Adipose tissue (tissue), 3 donors: ENCODE results near the gene TMEM259. TPM values are rescaled to one million over a fixed set of nuclear protein-coding genes. Genes with fewer than 3 reads are reported as not detected.

ENCODE experiments used
- H3K27ac ChIP-seq: one replicate; pipeline ENCODE4 v1.5.1; 2013; ENCODE audit warnings: low read depth, low read length
- WGBS, 3 donors: extraction: QIAGEN DNeasy Blood & Tissue Kit; methylation state at CpG; one replicate each; pipeline ENCODE4 v1.1.7; 2013; 5-methylcytosine and 5-hydroxymethylcytosine counted together
- polyA plus RNA-seq, 3 donors: library from polyadenylated mRNA; stranded (reverse); fragments of 200-250 nt; gene quantifications; one replicate each; pipeline ENCODE4 v1.2.3, GENCODE V29; 2013
- donor health status: healthy with polysubstance abuse.
- donor health status: Bipolar disorder and iron deficiency.
- donor health status: healthy.

TMEM259 gene
- polyA plus RNA-seq, 3 donors: 107 to 198 (median 126) TPM

DNA sequence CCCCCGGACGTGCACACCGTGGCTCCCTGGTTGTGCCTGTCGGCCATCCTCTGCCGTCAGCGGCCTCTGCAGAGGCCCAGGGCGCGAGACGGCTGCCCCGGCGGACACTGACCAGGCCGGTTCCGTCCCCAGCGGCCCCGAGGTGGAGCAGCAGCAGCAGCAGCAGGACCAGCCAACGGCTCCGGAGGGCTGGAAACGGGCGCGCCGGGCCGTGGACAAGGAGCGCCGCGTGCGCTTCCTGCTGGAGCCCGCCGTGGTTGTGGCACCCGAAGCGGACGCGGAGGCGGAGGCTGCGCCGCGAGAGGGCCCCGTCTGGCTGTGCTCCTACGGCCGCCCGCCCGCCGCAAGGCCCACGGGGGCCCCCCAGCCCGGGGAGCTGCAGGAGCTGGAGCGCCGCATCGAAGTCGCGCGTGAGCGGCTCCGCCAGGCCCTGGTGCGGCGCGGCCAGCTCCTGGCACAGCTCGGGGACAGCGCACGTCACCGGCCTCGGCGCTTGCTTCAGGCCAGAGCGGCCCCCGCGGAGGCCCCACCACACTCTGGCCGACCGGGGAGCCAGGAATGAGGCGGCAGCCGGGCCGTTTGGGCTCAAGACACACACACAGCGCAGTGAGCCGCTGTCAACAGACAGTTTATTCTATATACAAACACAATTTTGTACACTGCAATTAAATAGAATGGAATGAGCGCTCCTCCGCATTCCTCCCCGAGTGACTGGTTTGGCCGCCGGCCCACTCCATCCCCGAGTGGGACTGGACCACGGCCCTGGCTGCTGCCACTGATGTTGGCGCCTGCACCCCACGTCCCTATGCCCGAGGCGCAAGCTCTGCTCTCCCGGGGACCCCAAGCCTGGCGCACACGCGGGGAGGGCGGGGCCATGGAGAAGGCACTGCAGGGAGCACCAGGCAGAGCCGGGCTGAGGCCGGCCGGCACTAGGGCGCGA lies 11.6 kb downstream of the TMEM259 start:
- no peak overlapping the region for H3K27ac ChIP-seq
- 62 to 86% (median 69%) methylated on average over 78 to 92 of the region's 92 CpGs for WGBS, 3 donors

DNA sequence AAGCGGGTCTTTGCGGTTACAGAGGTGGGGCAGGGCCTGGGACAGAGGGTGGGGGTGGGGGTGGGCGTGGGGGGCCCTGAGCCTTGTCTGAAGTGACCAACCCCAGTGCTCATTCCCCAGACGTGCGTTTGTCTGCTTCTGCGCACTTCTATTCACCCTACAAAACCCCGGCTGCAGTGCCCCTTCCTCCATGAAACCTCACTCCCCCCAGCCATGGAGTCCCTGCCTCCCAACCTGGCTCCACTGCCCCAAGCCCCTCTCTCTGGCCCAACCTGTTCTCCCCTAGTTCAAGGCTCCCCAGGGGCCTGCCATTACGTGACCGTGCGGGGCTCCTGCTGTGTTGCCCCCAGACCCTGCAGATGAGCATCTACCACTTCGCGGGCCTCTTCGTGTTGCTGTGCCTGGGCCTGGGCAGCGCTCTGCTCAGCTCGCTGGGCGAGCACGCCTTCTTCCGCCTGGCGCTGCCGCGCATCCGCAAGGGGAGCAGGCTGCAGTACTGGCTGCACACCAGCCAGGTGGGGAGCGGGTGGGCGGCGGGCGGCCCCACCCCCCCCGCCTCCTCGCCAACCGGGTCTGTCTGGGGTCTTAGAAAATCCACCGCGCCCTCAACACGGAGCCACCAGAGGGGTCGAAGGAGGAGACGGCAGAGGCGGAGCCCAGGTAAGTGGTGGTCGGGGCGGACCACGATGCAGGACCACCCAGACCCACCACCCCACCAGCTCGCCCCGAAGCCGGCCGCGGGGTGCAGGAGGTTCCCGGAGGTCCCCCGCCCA lies 12.5 kb downstream of the TMEM259 start:
- 90 to 95% (median 91%) methylated on average over 38 to 45 of the region's 45 CpGs for WGBS, 3 donors
- no peak overlapping the region for H3K27ac ChIP-seq

DNA sequence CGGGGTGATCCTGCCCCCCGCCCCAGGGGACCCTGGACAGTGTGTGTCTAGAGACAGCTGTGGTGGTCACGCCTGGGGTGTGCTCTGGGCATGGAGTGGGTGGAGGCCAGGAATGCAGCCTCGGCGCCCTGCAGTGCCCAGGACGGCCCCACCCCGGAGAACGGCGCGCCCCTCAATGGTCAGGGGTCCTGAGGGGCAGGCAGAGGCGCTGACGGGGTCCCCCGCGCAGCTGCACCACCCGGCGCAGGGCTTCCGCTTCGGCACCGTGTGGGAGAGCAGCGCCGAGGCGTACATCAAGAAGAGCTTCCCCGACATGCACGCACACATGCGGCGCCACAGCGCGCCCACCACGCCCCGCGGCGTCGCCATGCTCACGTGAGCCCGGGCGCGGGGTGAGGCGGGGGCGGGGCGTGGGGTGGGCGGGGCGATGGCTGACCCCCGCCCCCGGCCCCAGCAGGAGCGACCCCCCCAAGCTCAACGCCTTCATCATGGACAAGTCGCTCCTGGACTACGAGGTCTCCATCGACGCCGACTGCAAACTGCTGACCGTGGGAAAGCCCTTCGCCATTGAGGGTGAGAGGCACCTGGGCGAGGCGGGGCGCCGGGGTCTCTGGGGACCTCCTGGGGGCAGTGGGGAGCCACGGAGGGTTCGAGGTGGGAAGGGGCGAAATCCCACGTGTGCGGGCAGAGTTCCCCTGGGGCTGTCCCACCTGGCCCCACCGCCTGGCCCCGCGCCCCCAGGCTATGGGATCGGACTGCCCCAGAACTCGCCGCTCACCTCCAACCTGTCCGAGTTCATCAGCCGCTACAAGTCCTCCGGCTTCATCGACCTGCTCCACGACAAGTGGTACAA lies 13.3 kb downstream of the TMEM259 start:
- WGBS, 3 donors: 92 to 94% (median 93%) methylated on average over 56 to 73 of the region's 73 CpGs

DNA sequence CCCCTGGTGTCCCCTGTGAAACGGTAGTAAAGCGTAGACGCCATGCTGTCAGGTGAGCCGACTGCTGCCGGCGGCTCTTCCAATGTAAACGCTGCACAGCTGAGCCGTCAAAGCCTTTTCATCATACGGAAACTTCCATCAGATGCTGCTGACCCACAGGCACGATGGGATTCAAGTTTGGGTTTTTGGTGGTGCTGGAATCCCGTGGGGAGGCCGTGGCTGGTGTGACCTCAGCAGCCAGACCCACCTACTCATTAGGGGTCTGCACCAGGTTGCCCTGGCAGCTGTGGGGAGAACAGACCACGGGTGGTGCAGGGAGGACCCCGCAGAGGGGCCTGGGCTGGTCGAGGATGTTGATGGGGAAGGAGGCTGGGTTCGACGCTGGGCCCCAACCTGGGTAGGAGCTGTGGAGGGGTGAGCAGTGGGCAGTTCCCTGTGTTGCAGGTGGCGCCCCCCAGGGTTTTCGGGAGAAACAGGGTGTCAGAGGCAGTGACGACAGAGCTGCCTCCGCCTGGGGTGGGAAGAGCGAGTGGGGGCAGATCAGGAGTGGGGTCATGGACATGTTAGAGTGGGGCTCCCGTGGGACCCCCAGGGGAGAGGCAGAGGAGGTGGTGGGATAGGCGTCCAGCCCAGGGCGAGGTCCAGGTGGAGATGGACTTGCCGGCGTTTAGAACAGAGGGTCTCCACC lies 14.1 kb downstream of the TMEM259 start:
- 66 to 84% (median 79%) methylated on average over 26 to 27 of the region's 27 CpGs for WGBS, 3 donors
- no peak overlapping the region for H3K27ac ChIP-seq

More for the DNA sequence above, 13.3 kb downstream of the TMEM259 start:
- H3K27ac ChIP-seq: no peak overlapping the region

DNA sequence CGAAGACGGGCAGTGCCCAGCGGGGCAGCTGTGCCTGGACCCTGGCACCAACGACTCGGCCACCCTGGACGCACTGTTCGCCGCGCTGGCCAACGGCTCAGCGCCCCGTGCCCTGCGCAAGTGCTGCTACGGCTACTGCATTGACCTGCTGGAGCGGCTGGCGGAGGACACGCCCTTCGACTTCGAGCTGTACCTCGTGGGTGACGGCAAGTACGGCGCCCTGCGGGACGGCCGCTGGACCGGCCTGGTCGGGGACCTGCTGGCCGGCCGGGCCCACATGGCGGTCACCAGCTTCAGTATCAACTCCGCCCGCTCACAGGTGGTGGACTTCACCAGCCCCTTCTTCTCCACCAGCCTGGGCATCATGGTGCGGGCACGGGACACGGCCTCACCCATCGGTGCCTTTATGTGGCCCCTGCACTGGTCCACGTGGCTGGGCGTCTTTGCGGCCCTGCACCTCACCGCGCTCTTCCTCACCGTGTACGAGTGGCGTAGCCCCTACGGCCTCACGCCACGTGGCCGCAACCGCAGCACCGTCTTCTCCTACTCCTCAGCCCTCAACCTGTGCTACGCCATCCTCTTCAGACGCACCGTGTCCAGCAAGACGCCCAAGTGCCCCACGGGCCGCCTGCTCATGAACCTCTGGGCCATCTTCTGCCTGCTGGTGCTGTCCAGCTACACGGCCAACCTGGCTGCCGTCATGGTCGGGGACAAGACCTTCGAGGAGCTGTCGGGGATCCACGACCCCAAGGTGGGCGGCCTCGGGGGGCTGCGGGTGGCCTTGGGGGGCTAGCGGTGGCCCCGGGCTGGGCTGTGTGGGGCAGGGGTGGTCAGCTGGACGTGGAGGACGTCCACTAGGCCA lies 15.9 kb downstream of the TMEM259 start:
- 87 to 89% (median 89%) methylated on average over 69 to 70 of the region's 70 CpGs for WGBS, 3 donors
- H3K27ac ChIP-seq: no peak overlapping the region

DNA sequence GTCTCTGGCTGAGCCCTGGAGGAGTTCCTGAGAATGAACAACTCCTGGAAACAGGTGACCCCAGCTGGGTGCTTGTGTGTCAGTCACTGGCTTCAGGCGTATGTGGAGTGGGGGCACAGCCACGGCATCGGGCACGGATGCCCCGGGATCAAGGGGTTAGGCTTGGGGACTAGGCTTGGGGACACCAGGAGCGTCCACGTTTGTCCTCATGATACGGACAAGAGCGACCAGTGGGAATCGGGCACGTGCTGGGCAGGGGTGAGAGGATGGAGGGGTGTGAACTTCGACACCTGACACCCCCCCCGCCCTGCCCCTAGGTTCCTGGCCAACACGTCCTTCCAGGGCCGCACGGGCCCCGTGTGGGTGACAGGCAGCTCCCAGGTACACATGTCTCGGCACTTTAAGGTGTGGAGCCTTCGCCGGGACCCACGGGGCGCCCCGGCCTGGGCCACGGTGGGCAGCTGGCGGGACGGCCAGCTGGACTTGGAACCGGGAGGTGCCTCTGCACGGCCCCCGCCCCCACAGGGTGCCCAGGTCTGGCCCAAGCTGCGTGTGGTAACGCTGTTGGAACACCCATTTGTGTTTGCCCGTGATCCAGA lies 16.6 kb downstream of the TMEM259 start:
- WGBS, 3 donors: 59 to 76% (median 74%) methylated on average over 22 to 32 of the region's 32 CpGs
- no peak overlapping the region for H3K27ac ChIP-seq

DNA sequence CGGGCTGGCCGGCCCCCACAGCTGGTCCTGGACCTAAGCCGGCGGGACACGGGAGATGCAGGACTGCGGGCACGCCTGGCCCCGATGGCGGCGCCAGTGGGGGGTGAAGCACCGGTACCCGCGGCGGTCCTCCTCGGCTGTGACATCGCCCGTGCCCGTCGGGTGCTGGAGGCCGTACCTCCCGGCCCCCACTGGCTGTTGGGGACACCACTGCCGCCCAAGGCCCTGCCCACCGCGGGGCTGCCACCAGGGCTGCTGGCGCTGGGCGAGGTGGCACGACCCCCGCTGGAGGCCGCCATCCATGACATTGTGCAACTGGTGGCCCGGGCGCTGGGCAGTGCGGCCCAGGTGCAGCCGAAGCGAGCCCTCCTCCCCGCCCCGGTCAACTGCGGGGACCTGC lies 17.6 kb downstream of the TMEM259 start:
- no peak overlapping the region for H3K27ac ChIP-seq
- WGBS, 3 donors: 84 to 87% (median 86%) methylated on average over 35 to 37 of the region's 37 CpGs

DNA sequence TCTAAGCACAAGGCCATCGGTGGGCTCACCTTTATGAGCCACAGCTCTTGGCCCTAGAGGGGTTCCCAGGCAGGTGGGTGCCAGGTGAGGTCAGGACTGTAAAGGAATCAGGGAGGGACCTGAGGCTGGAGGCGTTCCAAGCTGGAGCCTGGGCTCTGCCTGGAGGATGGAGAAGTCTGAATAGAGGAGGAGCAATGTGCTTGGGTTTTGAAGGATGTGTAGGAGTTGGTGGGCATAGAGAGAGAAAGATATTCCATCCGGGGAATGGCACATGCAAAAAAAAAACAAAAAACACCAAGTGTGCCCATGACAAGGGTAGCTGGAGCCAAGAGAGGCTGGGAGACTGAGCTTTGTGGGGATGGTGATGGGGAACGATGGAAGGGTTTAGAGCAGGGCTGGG lies 18.3 kb downstream of the TMEM259 start:
- WGBS, 3 donors: 75 to 82% (median 81%) methylated on average over 4 of the region's 4 CpGs
- no peak overlapping the region for H3K27ac ChIP-seq

DNA sequence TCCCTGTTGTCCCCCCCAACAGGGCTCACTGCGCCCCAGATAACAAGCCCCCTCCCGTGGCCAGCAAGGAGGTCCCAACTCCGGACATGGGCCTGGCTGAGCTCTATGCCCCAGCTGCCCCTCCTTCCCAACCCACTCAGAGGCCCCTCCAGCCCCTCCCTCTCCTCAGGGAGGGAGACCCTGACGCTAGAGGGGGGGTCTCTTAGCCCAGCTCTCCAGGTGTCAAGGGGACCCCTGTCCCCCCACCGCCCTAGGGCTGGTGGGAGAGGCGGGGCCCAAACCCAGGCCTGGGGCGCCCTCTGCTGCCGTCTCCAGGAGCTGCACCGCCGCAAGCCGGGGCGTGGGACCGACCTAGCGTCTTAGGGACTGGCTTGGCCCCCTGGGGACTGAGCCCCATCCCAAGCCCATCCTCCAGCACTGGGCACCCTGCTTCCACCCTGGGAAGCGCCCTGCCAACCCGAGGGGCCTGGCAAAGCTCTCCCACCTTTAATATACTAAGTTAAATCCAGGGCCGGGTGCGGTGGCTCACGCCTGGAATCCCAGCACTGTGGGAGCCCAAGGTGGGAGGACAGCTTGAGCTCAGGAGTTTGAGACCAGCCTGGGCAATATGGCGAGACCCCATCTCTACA lies 19.3 kb downstream of the TMEM259 start:
- 8 to 12% (median 10%) methylated on average over 17 to 20 of the region's 20 CpGs for WGBS, 3 donors
- H3K27ac ChIP-seq: no peak overlapping the region

DNA sequence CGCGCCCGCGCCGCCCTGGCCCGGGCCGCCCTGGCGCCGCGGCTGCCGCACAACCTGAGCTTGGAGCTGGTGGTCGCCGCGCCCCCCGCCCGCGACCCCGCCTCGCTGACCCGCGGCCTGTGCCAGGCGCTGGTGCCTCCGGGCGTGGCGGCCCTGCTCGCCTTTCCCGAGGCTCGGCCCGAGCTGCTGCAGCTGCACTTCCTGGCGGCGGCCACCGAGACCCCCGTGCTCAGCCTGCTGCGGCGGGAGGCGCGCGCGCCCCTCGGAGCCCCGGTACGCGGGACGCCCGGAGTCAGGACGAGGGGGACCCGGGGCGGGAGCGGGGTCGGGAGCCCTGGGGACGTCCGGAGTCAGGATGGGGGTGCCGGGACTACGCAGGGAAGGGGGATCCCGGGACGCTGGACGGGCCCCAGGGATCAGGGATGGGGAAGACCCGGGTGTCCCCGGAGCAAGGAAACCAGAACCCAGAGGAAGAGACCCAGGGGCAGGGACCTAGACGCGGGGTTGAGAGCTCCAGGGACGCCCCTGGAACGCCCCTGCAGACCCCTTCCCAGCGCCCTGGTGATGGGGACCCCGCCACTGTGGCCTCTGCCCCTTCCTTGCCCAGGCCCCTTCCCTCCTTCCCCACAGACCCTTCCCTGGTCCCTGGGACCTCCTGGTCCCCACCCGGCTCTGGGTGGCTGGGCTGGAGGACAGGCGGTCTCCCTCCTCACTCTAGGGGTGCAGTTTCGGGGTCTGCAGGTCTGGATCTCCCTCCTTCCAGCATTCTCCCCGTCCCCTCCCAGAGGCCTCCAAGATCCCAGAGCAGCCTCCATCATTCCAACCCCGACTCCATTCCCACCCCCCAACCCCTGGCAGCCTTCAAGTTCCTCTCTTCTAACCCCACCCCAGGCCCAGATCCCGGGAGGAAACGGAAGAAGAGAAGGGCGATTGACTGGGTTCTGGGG lies 20.1 kb downstream of the TMEM259 start:
- 3 to 5% (median 4%) methylated on average over 38 to 72 of the region's 73 CpGs for WGBS, 3 donors
- no peak overlapping the region for H3K27ac ChIP-seq

DNA sequence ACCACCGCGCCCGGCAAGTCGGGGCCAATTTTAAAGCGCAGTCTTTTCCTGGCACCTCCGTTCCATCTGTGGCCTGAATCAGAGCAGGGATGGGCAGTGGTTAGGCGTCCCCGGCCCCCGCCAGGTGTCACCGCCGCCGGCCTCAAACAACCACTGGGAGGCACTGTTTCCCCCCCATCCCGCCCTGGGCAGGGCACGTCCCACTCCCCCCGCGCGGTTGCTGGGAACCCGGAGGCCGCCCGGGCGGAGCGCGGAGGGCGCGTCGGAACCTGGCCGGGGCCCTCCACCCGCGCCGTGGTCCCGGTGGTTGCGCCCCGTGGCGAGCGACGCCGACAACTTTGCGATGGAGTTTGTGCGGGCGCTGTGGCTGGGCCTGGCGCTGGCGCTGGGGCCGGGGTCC lies 20.8 kb downstream of the TMEM259 start, which contains the start of gene GRIN3B:
Gene GRIN3B, plus strand, starts transcription at position 325 of the 400 bp plus-strand sequence. Its CDS starts 19 bp downstream, at position 344.
- no peak within 1 kb of the TSS for H3K27ac ChIP-seq
- WGBS, 3 donors: 2% methylated on average over 42 to 43 of the region's 43 CpGs

DNA sequence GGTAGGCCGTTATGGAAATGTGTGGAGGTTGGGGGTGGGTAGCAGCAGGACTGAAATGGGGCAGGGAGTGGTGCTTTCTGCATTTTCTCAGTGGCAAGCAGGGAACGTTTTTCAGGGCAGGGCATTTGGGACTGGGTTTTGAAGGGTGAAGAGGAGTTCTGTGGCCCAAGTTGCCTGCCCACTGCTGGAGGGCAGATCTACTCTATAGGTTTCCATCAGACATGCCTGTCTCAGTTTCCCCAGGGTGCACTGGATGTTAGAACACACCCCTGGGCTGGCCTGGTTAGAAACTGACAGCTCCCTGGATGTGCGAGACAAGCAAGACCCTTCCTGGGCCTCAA lies 21.6 kb downstream of the TMEM259 start:
- WGBS, 3 donors: 57 to 65% (median 57%) methylated on average over 3 of the region's 3 CpGs
- no peak overlapping the region for H3K27ac ChIP-seq

DNA sequence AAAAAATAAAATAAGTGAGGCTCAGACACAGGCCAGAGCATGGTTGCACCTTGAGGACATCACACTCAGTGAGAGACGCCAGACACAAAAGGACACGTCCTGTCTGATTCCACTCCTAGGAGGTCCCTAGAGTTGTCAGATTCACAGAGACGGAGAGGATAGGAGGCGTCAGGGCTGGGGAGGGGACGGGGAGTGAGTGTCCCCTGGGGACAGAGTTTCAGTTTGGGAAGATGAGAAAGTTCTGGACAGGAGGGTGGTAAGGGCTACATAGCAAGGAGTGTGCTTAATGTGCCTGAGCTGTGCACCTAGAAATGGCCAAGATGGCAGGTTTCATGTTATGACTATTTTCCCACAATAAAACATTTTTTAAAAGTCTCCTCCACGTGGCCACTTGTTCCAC lies 22.9 kb downstream of the TMEM259 start:
- 16 to 32% (median 28%) methylated on average over 6 of the region's 6 CpGs for WGBS, 3 donors
- H3K27ac ChIP-seq: no peak overlapping the region

DNA sequence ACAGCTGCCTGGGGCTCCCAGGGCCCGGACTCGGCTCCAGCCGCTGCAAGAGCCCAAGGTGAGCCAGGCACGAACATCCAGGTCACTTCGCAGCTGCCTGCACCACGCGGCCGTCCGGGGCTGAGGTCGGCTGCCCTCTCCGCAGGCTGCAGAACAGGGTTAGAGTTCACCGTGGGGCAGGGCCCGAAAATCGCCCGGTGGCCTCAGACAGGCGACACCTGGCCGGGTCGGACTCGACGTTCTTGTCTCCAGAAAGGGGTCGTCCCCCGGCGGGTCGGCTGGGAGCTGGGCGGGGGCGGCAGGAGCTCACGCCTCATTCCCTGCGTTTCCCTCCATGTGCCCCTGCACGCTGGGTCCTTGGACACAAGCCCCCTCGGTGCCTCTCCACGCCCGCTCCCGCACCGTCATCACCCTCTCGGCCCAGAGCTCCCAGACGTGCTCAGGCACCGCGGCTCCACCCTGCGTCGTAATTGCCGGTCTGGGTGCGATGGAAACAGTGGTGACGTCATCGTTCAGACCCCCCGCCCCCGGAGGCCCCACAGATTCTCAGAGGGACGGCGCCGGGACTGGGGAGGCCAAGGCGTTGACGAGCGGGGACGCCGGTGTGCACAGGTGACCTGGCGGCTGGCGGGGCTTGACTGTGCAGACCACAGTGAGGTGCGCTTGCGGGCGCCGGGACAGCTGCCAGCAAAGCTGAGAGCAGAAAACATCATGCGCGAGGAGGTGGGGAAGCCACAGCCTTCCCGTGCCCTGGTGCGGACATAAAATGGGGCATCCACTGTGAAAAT lies 24.7 kb downstream of the TMEM259 start:
- no peak overlapping the region for H3K27ac ChIP-seq
- WGBS, 3 donors: 10 to 14% (median 13%) methylated on average over 64 of the region's 64 CpGs
